Gastroesophageal sphincter (tissue), 4 donors: ENCODE measurements around the gene ACVR2B. TPM values are rescaled to one million over a fixed set of nuclear protein-coding genes. Genes with fewer than 3 reads are reported as not detected.

ENCODE experiments used
- ATAC-seq: fragments of 150-250 bp; one replicate; pipeline ENCODE4 v1.9.1; 2016; ENCODE audit warnings: mild to moderate bottlenecking, moderate library complexity
- H3K27ac ChIP-seq, 4 donors: fragments of 200-600 bp; sonication (generic) in 3 of 4; 1 replicate in 3 of 4; 2 replicates in 1 of 4; pipeline ENCODE4 v1.5.1; 2016 to 2019
- H3K27me3 ChIP-seq: fragments of 200-600 bp; sonication (generic); one replicate; pipeline ENCODE4 v1.5.1; 2019
- H3K36me3 ChIP-seq, 2 donors: fragments of 200-600 bp; sonication (generic); one replicate each; pipeline ENCODE4 v1.5.1; 2019; ENCODE audit warnings: control low read depth in 1 of 2
- H3K4me1 ChIP-seq, 3 donors: fragments of 200-600 bp; sonication (generic); 1 replicate in 2 of 3; 2 replicates in 1 of 3; pipeline ENCODE4 v1.5.1; 2016 to 2019; ENCODE audit warnings: control low read depth in 2 of 3
- H3K4me3 ChIP-seq, 2 donors: fragments of 200-600 bp; sonication (generic); one replicate each; pipeline ENCODE4 v1.5.1; 2019; ENCODE audit warnings: mild to moderate bottlenecking in 1 of 2, moderate library complexity in 1 of 2
- H3K9me3 ChIP-seq, 3 donors: fragments of 200-600 bp; sonication (generic); one replicate each; pipeline ENCODE4 v1.5.1; 2017 to 2019; ENCODE audit warnings: control low read depth in 2 of 3
- CTCF ChIP-seq, 4 experiments: fragments of 200-600 bp in 2 of 4; fragments of 450-650 bp in 2 of 4; sonication (generic) in 1 of 4; IDR thresholded peaks; one replicate each; pipeline ENCODE4 v1.5.1; 2017 to 2019; ENCODE audit warnings: antibody characterized with exemption in 4 of 4, mild to moderate bottlenecking in 2 of 4, moderate library complexity in 2 of 4
- EP300 ChIP-seq: sonication (generic); formaldehyde crosslinking; IDR thresholded peaks from one replicate; pipeline ENCODE4 v1.6.1; 2017; ENCODE audit warnings: antibody characterized with exemption, mild to moderate bottlenecking
- POLR2A ChIP-seq, 2 donors: fragments of 450-650 bp; IDR thresholded peaks; one replicate each; pipeline ENCODE4 v1.6.1; 2017; ENCODE audit warnings: antibody characterized with exemption in 2 of 2, mild to moderate bottlenecking in 2 of 2, moderate library complexity in 1 of 2
- POLR2AphosphoS5 ChIP-seq: sonication (generic); formaldehyde crosslinking; IDR thresholded peaks from one replicate; pipeline ENCODE4 v1.6.1; 2017; ENCODE audit warnings: antibody characterized with exemption
- WGBS, 2 donors: methylation state at CpG; one replicate each; pipeline ENCODE4 v1.1.5; 2018; ENCODE audit warnings: low coverage in 1 of 2; 5-methylcytosine and 5-hydroxymethylcytosine counted together
- total RNA-seq, 4 donors: library from RNA; depleted of rRNA; stranded (reverse); fragments of >200 nt; gene quantifications; one replicate each; pipeline ENCODE4 v1.1.0, GENCODE V29; 2016

Gene ACVR2B
- total RNA-seq, 4 donors from 2014 or later: 5.5 to 9.2 (median 7.6) TPM

- ATAC-seq: no peak
- H3K9me3 ChIP-seq: no peaks in the 10 kb centered on the region
- H3K27ac ChIP-seq: no peak overlapping the region
- no peak for TF ChIP-seq POLR2AphosphoS5
- no peak for TF ChIP-seq POLR2A (IDR thresholded peaks at IDR 0.05)
- TF ChIP-seq EP300: no peak
- no peak for TF ChIP-seq CTCF (IDR thresholded peaks at IDR 0.05)
- 88 to 100% methylated on average over 1 to 2 of the region's 2 CpGs for whole genome bisulfite sequencing, 2 donors
- H3K27me3 ChIP-seq: no peaks in the 10 kb centered on the region
- H3K4me1 ChIP-seq: no peaks in the 10 kb centered on the region
- H3K36me3 ChIP-seq: peaks cover 0 to 93% of the 10 kb centered on the region in 2 donors
- H3K4me3 ChIP-seq: no peak overlapping the region
These were observed 56.0 kb downstream of the ACVR2B start for GRCh38 chr3:38509732-38510131.

GRCh38 chr3:38510631-38511030 is 56.9 kb downstream of the ACVR2B start:
- no peaks in the 10 kb centered on the region for H3K4me1 ChIP-seq
- TF ChIP-seq EP300: no peak
- no peak for TF ChIP-seq POLR2AphosphoS5
- TF ChIP-seq POLR2A (IDR thresholded peaks at IDR 0.05): no peak
- TF ChIP-seq CTCF (IDR thresholded peaks at IDR 0.05): no peak
- no peak overlapping the region for H3K27ac ChIP-seq
- no peak for ATAC-seq
- peaks cover 0 to 93% of the 10 kb centered on the region in 2 donors for H3K36me3 ChIP-seq
- no peak overlapping the region for H3K4me3 ChIP-seq
- no peaks in the 10 kb centered on the region for H3K9me3 ChIP-seq
- H3K27me3 ChIP-seq: no peaks in the 10 kb centered on the region

GRCh38 chr3:38511546-38511945 is 57.9 kb downstream of the ACVR2B start:
- ATAC-seq: no peak
- peaks cover 0 to 90% of the 10 kb centered on the region in 2 donors for H3K36me3 ChIP-seq
- H3K27ac ChIP-seq: no peak overlapping the region
- 81 to 86% methylated on average over 3 of the region's 3 CpGs for WGBS, 2 donors
- H3K27me3 ChIP-seq: no peaks in the 10 kb centered on the region
- H3K9me3 ChIP-seq: no peaks in the 10 kb centered on the region
- no peak overlapping the region for H3K4me3 ChIP-seq
- H3K4me1 ChIP-seq: no peaks in the 10 kb centered on the region
- TF ChIP-seq CTCF (IDR thresholded peaks at IDR 0.05) (no peak), EP300 (no peak), POLR2AphosphoS5 (no peak), POLR2A (IDR thresholded peaks at IDR 0.05) (no peak)

- WGBS, 2 donors: 73 to 100% methylated on average over 1 to 5 of the region's 7 CpGs
- no peak for ATAC-seq
- no peaks in the 10 kb centered on the region for H3K9me3 ChIP-seq
These were observed 61.7 kb downstream of the ACVR2B start for GRCh38 chr3:38515367-38515766.

More at GRCh38 chr3:38515367-38515766, 61.7 kb downstream of the ACVR2B start:
- TF ChIP-seq POLR2AphosphoS5: no peak
- no peak for TF ChIP-seq POLR2A (IDR thresholded peaks at IDR 0.05)
- TF ChIP-seq CTCF (IDR thresholded peaks at IDR 0.05): no peak
- no peak for TF ChIP-seq EP300
- Histone ChIP-seq H3K4me3 (no peak overlapping the region), H3K27me3 (no peaks in the 10 kb centered on the region), H3K4me1 (no peaks in the 10 kb centered on the region), H3K36me3 (peaks cover 0 to 76% of the 10 kb centered on the region in 2 donors), H3K27ac (no peak overlapping the region)
